Measurements from ENCODE around the gene FRMD8.

FRMD8 gene

GRCh38 chr11:65426839-65427690, 40.6 kb downstream of the FRMD8 start:
- DNase-seq, result no peak

GRCh38 chr11:65427691-65428577, 41.5 kb downstream of the FRMD8 start:
- no peak for DNase-seq

GRCh38 chr11:65428578-65429067, 42.2 kb downstream of the FRMD8 start:
- DNase-seq, result no peak

DNA sequence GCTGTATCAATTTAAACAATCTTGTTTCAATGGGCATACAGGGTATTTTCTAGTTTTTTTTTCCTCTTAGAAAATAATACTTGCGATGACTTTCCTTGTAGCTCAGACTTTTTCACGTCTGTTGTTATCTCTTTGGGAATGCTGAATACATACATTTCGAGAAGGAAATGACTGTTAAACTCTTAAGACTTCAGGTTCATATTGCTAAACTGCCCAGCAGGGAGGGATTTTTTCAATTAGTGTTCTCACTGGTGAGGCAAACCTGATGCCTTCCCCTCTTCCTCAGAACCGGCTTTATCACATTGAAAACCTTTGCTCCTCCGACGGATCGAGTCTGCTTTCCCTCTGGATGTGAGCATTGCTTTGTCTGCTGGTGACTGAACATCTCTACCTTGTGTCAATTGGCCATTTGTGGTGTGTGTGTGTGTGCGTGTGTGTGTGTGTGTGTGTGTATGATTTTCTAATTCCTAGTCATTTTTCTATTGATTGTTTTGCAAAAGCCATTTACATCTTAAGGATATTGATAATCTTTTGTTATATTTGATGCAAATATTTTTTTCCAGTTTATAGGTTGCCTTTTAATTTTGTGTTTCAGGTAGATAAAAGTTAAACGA, 42.7 kb downstream of the FRMD8 start:
- no peak for DNase-seq

DNA sequence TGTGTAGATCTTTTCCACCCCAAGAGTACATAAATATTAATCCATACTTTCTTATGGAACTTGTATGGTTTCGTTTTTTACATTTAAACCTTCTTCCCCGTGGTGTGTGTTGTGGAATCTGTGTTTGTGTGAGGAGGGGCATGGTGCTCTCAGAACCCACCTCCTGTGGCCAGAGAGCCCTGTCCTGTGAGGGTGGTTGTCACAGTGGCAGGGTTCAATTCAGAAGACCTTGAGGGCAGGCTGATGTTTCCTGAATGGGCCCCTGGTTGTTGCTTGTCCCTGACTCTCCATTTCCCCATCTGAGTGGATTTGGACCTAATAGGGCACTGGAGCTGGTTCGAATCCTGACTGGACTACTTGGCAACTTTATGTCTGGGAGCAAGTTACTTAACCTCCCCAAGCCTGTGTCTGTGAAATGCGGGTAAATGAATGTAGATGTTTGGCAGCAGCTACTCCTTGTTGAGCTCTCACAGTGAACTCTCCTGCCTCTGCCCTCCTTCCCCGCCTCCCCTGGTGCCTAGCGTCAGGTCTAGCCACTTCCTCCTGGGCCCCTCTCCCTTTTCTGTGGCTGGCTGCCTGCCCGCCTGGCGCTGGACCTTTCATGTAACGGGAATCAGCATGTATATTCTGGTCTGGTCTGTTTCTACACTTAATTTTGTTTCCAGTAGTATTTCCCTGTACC, 43.4 kb downstream of the FRMD8 start:
- peak; percentile 52 for DNase-seq

GRCh38 chr11:65430406-65431217, 44.2 kb downstream of the FRMD8 start:
- DNase-seq, result no peak

DNA sequence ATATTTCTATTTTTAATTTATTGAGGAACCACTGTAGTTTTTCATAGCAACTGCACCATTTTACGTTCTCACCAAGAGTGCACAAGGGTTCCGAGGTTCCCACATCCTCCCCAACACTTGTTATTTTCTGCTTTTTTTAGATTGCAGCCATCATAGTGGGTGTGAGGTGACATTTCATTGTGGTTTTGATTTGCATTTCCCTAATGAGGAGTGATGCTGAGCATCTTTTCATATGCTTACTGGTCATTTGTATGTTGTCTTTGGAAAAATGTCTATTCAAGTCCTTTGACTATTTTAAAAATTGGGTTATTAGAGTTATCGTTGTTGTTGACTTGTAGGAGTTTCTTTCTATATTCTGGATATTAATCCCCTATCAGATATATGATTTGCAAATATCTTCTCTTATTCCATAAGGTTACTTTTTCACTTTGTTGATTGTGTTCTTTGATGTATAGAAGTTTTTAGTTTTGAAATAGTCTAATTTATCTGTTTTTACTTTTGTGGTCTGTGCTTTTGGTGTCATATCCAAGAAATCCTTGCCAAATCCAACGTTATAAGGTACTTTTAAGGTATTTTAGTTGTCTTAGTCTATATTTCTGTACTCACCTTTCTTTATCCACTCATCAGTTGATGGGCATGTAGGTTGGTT, 45.1 kb downstream of the FRMD8 start:
- DNase-seq, result no peak

GRCh38 chr11:65432100-65432650, 45.7 kb downstream of the FRMD8 start:
- DNase-seq, result no peak

DNA sequence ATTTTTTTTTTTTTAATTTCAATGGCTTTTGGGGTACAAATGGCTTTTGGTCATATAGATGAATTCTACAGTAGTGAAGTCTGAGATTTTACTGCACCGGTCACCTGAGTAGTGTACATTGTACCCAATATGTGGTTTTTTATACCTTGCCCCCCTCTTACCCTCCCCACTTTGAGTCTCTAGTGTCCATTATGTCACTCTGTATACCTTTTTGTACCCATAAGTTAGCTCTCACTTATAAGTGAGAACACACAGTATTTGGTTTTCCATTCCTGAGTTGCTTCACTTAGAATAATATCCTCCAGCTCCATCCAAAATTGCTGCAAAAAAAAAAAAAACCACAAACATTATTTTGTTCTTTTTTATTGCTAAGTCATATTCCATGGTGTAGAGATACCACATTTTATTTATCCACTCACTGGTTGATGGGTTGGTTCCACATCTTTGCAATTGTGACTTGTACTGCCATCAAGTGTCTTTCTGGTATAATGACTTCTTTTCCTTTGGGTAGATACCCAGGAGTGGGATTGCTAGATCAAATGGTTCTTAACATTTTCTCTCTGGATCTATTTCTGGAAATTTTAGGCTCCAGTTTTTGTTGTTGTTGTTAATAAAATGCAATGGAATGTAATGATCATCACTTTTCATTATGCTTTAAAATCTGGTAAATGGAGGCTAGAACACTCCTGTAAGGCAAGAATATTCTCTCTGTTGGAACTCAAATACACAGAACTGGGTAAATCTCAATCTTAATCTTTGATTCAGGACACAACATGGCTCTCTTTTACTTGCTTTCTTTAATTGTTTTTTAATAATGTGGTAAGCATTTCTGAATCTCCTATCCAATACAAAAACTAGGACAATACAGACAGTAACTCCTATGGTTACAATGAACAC, 46.5 kb downstream of the FRMD8 start:
- DNase-seq, result peak; percentile 41

DNA sequence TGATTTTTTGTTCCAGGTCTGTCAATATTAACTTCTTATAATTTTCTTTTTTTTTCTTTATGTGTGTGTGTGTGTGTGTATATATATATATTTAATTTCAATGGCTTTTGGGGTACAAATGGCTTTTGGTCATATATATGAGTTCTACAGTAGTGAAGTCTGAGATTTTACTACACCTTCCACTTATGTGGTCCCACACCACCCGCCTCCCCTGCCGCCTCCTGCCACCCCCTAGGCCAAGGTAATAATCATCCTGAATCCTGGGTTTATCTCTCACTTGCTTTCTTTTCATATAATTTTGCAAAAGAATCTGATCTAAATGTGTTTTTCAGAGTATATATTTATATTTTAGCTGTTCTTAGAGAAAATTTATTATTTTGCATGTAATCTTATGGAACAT, 47.2 kb downstream of the FRMD8 start:
- DNase-seq, result no peak

- no peak for DNase-seq
Measured at GRCh38 chr11:65434057-65434666, 47.7 kb downstream of the FRMD8 start.

GRCh38 chr11:65434667-65435410, 48.4 kb downstream of the FRMD8 start:
- DNase-seq, result no peak

- DNase-seq, result no peak
Measured at GRCh38 chr11:65435411-65435931, 49.0 kb downstream of the FRMD8 start.

DNA sequence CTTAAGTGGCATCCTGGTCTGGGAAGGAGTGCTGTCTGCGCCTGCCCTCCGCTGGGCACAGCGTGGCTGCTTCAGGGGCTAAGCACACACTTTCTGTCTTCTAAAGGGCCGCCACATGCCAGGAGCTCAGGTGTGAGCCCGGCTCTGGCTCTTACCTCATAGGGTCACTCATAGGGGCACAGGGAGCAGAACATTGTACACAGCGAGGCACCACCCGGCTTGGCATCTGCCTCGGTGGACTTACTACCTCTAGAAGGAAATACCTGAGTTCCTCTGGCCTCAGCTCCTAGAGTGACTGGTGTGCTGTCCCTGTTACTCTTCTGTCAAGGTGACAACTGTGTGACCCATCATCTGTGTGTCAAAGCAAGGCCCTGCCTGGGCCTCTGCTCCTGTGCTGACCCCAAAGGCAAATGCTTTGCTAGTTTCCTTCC, 49.6 kb downstream of the FRMD8 start:
- DNase-seq, result no peak

DNA sequence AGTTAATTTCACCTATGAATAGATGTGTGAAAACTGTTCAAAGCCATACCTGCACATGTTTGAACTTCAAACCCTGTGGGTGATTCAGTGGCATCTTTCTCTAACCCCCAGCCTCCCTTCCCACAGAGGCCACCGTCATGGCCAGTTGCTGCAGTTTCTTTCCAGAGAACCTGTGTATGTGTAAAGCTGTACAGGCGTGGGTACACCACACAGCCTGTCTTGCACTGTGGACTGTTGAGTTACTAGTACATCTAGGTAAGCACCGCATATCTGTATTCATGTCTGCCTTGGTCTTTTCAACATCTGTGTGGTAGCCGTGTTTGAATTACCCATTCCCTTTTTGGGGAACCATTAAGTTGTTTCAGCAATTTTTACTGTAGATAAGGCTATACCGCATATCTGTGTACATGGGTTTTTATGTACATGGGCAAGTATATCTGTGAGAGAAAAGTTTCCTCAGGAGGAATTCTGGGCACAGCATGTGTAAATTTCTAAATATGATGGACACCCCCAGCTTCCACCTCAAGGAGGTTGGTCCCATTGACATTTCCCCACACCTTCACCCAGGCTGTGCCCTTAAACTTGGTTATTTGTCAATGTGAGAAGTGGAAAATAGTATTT, 50.1 kb downstream of the FRMD8 start:
- no peak for DNase-seq

DNA sequence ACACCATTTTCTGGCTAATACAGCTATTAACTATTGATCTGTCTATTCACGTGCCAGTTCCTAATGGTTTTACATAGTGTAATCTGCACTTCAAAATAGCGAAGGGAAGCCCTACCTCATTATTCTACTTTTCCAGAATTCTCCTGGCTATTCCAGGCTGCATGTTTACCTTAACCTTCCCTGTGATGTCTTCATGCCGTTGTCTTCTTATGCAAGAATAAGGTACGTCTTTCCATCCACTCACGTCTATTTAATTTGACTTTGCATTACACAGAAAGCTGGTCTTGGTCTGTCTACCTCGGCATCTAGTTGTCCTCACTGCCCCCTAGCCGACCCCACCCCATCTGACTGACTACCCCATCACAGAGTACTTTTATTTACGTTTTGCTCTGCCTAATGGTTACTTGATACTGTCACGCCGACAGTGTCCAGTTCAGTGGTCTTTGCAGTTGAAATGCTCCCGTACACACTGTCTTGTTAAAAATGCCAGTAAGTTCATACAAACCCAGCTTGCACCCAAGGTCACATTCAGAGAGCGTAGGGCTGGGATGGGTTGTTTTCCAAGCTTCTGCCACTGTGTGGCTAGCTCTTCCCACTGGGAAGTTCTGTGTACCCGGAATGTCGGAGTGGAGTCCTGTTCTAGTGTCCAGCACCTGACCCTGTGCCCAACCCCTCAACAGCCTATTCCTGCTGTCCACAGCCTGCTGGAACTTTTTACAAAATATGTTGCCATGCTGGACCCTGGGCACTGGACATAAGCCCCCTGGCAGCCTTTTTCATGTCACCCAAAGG, 51.2 kb downstream of the FRMD8 start:
- DNase-seq, result no peak

All from KG1 (cell line).